Activated CD4-positive, alpha-beta T cell treated with anti-CD3 and anti-CD28 coated beads, Interleukin-10, Interleukin-2, amounts not matched to agents 100 ng/mL and 50 ng/mL, durations not matched to agents 16 hours and 8 hours (primary cell): Measurements from ENCODE around the gene MIA.
A peak's percentile ranks its signal among the peaks of the same experiment; 100 is the strongest.
"Not testable (repeated sequence)": the region's sequence is repeated elsewhere in the genome, so short reads cannot be mapped to it uniquely, and the experiment has no call there.

Experiments
- DNase-seq: peaks from one replicate; pipeline ENCODE4 v3.0.0-alpha.2; 2020

MIA gene

DNA sequence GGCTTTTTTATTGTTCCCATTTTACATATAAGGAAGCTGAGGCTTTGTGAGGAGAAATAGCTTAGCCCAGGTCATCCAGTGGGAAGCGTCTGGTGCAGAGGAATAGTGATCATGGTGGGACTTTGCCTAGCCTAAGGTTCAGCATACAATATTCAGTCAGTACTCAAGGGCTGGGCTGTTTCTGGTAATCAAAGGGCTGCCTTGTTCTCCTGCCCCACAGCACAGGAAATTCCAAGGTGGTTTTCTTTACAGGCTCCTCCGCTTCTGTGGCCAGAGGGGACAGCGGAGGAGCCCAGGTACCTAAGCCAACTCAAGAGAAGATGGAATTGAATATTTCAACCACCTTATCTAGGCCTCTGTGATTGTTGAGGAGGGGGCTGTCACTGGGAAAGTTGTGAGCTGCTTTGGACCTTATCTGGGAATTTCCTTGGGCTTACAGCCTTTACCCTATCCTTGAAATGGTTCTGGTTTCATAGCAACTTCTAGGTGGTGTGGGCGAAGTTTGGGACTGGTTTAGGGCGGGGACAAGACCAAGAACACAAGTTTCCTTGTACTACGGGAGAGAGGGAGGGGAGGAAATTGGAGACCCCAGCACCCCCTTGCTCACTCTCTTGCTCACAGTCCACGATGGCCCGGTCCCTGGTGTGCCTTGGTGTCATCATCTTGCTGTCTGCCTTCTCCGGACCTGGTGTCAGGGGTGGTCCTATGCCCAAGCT is at the start of gene MIA:
MIA (plus strand) TSS at position 606 of the 716 bp plus-strand sequence; CDS start at position 628, 22 bp downstream.
- no peak for DNase-seq

DNA sequence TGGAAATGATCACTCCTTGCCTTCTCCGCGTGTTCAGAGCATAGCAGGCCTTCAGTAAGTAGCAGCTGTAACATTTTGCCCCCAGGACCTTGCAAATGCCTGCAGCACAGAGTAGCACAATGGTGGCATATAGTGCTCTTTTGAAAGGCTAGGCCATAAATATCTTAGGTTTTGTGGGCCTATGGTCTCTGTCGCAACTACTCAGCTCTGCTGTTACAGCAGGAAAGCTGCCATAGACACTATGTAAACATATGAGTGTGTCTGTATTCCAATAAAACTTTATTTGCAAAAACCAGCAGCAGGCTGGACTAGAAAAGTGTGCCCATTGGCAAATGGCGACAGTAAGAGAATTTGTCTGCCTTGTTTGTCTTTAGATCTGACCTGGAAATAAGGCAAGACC is 49.0 kb upstream of the MIA start:
- no peak for DNase-seq

DNA sequence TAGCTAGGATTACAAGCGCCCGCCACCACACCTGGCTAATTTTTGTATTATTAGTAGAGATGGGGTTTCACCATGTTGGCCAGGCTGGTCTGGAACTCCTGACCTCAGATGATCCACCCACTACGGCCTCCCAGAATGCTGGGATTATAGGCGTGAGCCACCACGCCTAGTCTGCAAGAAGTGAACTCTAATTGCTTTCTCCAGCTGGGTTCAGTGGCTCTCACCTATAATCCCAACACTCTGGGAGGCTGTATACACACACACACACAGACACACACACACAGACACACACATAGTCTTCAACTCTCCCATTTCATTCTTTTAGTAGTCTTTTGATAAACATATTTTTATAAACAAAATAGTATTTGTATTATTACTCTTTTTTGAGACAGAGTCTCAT is 45.3 kb upstream of the MIA start:
- DNase-seq, result not testable (repeated sequence)

DNA sequence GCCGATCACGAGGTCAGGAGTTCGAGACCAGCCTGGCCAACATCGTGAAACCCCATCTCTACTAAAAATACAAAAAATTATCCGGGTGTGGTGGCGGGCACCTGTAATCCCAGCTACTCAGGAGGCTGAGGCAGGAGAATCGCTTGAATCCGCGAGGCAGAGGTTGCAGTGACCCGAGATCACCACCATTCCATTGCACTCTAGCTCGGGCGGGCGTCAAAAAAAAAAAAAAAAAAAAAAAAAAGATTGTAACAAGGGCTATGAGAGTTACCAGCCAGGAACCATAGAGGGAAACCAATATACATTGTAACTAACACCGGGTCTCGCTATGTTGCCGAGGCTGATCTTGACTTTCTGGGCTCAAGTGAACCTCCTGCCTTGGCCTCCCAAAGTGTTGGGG is 43.0 kb upstream of the MIA start:
- DNase-seq, result not testable (repeated sequence)

DNA sequence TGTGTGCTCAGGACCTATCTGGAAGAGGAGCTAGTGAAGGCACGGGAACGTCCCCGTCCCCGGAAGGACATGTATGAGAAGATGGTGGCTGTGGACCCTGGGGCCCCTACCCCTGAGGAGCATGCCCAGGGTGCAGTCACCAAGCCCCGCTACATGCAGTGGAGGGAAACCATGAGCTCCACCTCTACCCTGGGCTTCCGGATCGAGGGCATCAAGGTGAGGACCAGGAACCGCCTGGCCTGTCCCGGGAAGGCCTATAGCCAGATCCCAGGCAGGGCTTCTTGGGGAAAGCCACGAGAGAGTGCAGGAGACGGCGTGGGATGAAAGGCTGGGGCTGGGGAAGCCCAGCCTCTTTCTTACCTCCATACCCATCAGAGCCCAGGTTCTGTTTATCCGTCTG is 42.2 kb upstream of the MIA start:
- DNase-seq, result no peak

DNA sequence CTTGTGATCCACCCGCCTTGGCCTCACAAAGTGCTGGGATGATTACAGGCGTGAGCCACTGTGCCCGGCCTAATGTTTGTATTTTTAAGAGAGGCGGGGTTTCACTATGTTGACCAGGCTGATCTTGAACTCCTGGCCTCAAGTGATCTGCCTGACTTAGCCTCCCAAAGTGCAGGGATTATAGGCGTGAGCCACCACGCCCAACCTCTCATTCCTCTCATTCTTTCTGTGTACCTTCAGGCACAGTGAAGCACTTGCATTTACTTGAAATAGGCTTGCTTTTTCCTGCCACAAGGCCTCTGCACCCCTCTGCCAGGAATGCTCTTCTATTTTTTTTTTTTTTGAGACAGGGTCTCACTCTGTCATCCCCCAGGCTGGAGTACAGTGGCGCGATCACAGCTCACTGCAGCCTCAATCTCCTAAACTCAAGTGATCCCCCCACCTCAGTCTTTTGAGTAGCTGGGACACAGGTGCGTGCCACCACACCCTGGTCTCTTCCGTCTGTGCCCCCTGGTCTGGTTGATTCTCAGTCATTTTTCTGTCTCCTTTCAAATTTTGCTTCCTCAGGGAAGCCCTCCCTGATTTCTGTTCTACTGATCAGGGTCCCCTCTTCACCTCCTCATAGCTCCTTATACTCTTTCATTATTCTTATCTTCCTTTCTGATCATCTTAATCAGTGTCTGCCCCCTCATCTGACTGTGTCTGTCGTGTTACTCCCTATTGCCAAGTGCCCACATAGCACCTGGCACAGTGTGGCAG is 40.1 kb upstream of the MIA start:
- DNase-seq, result no peak

DNA sequence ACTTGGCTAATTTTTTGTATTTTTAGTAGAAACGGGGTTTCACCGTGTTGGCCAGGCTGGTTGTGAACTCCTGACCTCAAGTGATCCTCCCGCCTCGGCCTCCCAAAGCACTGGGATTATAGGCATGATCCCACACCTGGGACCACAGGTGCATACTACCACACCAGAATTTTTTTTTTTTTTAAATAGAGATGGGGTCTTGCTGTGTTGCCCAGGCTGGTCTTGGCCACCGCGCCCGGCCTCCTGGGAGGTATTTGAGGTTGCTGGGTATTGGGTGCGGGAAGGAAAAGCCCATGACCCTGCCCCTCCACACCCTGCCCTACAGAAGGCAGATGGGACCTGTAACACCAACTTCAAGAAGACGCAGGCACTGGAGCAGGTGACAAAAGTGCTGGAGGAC is 38.7 kb upstream of the MIA start:
- no peak for DNase-seq

DNA sequence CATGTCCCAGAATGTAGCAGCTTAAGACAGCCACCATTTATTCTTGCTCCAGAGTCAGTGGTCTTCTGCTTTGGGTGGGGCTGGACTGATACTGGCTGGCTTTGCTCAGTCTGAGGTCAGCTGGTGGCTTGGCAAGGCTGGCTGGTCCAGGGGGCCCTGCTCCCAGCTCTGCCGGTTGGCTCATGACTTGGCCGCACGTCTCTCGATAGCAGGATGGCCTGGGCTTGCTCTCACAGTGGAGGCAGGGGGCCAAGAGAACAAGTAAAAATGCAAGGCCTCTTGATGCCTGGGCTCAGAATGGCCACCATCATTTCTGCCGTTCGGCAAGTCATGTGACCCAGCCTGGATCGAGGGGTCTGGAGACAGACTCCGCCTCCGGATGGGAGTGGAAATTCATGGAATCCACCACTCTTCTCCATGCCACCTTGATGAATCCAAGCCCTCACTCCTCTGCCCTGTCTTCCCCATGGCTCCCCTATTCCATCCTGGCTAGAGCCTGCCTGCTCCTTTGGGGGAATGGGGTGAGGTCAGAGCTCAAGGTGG is 38.1 kb upstream of the MIA start:
- DNase-seq, result no peak

DNA sequence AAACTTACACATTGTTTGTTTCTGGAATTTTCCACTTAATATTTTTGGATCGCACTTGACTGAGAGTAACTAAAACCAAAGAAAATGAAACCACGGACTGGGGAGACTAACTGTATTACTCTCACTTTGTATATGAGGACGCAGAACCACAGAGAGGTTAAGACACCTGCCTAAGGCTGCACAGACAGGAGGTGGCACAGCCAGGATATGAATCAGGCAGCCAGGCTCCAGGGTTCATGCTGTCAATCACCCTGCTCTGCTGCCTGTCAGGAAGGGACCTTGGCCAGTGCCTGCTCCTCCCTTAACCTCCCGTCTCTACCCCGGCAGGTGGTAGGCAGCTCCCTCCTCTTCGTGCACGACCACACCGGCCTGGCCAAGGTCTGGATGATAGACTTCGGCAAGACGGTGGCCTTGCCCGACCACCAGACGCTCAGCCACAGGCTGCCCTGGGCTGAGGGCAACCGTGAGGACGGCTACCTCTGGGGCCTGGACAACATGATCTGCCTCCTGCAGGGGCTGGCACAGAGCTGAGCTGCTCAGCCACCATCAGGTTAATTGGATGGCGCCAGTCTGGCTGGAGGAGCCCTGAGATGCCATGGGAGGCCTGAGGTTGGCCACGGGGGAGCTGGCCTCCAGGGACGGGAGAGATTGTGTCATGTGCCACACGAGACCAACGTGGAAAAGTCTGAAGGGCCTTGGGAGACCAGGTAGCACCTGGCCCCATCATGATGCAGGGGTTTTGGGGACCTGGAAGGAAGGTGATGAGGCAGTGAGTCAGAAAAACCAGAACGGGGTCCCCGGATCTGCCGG is 36.1 kb upstream of the MIA start:
- peak; percentile 44 for DNase-seq

DNA sequence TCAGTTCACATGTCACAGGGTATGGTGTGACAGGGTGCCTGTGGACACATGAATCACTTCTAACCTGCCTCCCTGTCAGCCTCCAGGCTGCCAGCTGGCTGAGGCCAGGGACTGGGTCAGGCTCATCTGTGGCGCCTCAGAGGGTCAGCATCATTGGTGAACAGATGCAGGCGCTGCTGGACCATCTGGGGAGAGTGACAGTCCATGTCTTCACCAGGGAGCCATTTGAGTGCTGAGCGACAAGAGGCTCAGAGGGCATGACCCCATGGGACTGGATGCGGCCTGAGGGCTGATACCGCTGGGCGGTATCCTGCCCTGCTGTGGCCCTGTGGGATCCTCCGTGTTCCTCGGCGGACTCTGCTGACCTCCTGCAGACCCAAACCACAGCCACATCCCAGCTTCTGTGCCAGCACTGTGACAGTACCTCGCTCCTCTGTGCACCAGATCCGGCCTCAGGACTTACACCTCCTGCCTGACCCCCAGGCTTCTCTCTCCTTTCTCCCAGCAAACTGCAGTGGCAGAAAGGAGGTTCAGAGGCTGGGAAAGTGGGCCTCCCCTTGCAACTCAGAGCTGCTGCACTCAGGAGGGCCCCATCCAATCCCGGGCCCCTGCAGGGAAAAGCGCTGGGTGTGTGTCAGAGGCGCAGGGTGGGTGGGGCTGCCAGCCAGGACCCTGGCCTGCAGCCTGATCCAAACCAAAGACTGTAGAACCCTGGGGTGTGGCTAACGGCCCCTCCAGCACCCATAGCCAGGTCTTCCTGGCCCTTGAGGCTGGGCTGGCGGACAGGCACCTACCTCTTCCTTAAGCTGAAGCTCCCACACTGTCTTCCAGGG is 35.2 kb upstream of the MIA start:
- DNase-seq, result no peak

DNA sequence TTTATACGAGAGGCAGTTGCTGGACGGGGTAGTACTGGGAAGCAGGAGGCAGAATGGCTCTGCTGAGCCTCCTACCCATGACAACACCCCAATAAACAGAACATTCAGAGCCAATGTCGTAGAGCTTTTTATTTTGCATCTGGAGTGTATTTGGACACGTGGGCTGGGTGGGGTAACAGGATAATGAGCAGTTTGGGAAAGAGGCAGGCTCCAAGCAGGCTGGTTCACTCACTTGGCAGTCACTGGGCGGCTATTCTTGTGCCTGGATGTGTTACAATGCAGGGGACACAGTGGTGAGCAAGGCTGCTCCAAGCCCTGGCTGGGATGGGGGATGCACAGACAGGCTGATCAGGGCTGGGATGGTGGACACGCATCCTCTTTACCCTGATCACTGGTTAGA is 34.6 kb upstream of the MIA start:
- DNase-seq, result no peak

DNA sequence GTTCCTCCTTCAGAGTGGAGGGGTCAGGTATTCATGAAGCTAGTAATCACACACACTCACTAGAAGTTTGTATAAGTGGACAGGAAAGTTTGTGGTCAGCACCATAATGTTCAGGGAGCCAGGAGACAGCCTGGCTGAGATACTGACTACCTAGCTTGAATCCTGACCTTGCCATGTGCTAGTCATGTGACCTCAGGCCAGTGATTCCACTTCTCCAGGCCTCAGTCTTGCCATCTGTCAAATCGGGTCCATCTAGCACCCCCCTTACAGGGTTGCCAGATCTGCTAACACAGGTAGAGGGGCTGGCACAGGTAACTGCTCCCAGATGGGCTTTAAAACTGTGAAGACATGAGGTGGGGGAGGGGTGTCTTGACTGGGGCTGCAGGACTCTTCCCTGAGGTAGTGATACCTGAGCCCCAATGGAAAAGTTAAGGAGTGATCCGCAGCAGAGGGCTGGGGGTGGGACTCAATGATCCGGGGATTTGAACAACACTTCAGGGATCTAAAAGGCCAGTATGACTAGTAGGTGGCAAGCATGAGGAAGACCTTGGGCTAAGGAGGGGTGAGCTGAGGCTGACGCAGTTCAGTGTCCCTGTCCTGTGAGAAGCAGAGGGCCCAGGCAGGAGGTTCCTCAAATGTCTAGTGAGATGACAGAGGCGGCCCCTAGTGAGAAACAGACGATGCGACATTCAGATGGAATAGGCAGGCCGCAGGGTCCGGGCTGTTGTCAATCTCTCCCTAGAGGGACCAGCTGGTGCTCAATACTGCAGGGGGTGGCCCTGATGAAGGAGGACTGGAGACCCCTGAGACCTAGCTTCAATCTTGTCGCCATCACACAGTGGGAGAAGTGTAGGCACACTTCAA is 33.6 kb upstream of the MIA start:
- DNase-seq, result no peak

DNA sequence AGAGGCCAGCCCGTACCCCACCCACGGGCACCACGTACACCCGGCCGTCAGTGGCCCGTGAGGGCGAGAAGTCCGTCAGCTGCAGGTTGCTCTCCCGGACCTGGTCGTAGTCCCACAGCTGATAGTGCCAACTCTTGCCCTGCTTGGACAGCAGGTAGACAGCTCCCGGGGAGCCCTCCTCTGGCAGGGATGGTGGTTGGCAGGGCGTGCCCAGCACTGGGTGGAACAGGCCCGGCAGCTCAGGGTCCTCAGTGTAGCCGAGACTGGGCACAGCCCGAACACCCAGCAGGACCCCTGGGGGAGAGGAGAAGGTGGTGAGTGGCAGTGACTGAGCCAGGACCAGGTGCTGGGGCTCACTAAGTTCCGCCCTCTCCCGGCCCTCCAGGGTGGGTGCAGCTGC is 32.8 kb upstream of the MIA start:
- no peak for DNase-seq

DNA sequence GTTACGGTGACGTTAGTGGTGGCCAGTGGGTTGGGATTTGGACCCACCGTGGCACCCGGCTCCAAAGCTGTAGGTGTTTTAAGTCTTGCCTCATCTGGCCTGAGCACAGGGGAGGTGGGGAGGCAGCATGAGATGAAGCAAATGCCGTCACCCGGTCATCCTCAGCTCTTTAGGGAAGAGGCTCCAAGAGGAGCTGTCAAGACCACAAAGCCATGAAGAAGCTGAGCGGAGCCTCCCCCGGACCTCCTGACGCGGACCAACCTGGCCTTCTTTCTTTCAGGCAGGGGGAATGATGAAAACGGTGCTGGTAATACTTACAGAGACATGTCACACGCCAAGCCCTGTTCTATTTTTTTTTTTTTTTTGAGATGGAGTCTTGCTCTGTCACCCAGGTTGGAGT is 32.4 kb upstream of the MIA start:
- no peak for DNase-seq

DNA sequence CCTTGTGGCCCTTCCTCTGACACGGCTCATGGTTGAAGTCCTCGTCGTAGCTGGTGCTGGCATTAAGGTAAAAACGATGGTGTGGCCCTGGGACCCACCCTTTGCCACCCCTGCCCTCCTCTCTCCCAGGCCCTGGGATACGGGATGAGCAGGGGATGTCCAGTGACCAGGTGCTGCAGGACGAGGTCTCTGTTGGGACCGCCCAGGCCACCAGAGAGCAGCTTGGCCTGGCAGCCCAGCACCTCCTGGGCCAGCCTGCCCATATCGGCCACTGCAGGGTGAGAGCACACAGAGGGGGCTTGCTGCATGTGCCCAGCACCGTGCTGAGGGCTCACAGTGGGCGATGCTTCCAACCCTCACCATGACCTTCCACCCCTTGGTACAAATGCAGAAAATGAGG is 31.4 kb upstream of the MIA start:
- no peak for DNase-seq

DNA sequence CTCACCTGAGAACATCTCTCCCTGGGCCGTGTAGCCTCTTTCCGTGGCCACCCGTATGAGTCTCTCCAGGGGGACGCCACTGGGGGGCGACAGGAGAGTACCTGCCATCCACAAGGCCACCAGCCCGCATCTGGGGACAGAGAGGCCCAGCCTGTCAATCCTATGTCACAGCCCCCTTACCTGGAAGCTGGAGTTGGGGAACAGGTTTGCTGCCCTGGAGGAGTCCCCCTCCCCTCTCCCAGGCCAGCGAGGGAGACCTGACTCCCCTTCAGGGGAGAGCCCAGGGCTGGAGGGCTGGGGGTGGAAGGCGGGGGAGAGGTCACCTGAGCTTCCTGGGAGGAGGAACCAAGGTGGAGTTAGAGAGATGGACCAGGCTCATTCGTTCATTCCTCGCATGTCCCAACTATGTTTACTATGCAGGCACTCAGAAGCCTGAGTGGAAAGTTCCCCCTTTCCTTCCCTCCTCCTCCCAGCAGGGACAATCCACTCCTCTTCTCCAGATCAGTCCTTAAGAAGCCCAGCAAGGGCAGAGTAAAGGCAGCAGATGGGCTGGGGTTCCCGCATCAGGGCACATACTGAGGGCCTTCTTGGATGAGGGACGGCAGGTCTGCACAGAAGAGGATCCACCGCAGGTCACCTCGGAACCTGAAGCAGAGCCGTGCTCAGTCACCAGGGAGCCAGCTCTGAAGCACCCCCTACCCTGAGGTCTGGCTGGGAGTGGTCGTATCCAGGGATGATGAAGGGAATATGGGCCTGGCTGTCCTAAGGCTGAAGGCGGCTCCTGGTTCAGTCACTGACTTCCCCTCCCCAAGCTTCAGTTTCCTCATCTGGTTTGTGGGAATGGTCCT is 30.5 kb upstream of the MIA start:
- DNase-seq, result no peak

DNA sequence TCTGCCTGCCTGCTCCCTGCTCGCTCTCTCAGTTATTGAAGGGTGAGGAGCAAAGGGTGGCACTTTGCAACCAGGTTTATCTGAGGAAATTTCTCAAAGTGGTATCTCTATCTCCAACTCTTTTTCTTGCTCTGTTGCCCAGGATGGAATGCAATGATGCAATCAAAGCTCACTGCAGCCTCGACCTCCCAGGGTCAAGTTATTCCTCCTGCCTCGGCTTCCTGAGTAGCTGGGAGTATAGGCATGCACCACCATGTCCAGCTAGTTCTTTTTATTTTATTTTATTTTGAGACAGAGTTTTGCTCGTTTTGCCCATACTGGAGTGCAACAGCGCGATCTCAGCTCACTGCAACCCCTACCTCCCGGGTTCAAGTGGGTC is 29.9 kb upstream of the MIA start:
- no peak for DNase-seq

DNA sequence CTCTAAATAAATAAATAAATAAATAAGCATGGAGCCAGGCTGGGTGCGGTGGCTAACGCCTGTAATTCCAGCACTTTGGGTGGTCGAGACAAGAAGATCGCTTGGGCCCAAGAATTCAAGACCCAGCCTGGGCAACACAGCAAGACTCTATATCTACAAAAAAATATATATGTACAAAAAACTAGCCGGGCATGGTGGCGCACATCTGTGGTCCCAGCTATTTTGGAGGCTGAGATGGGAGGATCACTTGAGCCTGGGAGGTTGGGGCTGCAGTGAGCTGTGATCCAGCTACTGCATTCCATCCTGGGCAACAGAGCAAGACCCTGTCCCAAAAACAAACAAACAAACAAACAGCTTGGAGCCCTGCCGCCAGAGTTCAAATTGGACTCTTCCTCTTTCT is 27.8 kb upstream of the MIA start:
- no peak for DNase-seq

DNA sequence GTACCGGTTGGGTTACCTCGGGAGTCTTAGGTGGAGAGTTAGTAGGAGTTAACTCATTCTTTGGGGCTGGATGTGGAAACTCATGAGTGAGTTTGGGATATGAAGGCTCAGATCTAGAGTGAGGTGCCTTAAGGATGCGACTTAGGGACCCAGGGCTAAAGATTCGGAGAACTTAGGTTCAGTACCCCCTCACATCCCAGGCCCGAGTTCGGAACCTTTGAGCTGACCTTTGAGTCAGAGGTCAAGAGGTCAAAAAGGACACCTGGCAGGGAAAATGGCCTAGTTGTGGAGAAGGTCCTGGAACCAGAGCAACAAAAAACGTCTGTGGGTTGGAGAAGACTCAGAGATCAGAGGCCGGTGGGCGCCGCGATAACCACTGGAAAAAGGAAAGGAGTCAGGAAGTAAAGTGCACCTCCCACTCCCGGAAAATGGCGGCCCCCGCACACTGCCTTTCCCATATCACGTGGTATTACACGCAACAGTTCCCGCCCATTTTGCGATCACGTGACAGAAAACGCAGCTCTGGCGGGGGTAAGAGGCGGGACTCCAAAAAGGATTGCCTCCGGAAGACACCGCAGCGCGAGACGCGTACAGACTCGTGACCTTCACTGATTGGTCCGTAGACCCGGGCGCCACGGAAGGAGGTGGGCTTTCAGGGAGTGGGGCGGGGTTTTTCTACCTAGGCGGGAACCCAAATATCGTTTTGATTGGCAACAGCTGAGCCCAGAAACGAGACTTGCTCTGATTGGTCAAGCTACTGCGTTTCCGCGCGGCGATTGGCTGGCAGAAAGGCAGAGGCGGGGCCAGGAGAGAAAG is 25.1 kb upstream of the MIA start, which contains the start of gene ACTMAP:
ACTMAP (minus strand) TSS at position 420 of the 816 bp plus-strand sequence. CDS start 674 bp downstream, outside the sequence.
- DNase-seq, result peak; percentile 100
